ENCODE data around the gene ENSA. TPM values are rescaled to one million over a fixed set of nuclear protein-coding genes. Genes with fewer than 3 reads are reported as not detected.
A peak's percentile ranks its signal among the peaks of the same experiment; 100 is the strongest.
"Not testable (repeated sequence)": the region's sequence is repeated elsewhere in the genome, so short reads cannot be mapped to it uniquely, and the experiment has no call there.

ENSA gene
- total RNA-seq, 1 donor from 2014 or later = 112 TPM

DNA sequence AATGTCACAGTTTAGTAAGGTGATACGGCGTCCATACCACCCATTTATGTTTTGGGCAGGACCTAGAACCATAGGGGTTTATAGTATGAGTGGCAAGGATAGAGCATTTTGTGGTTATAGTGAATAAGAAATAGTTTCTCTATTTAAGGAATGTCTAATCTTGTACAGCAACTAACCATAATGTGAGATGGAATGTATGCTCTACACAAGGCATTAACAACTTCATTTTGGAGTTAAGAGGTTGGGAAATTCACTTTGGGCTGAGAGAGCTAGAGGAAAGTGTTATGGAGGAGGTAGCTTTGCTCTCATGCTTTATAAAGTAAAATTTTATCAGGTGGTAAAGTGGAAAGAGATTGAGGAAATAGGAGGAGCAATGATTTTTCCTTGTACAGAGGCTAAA lies 47.0 kb downstream of the ENSA start:
- FAIRE-seq (no peak), DNase-seq (ENCODE audit: low spot score in 2 of 2) (no peak)

DNA sequence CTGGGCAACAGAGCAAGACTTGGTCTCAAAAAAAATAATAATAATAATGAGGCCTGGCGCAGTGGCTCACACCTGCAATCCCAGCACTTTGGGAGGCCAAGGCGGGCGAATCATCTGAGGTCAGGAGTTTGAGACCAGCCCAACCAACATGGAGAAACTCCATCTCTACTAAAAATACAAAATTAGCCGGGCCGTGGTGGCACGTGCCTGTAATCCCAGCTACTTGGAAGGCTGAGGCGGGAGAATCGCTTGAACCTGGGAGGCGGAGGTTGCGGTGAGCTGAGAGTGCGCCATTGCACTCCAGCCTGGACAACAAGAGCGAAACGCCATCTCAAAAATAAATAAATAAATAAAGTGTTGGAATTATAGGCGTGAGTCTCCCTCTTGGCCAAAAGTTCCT lies 47.5 kb downstream of the ENSA start:
- not testable (repeated sequence) for FAIRE-seq; DNase-seq (ENCODE audit: low spot score in 2 of 2)

DNA sequence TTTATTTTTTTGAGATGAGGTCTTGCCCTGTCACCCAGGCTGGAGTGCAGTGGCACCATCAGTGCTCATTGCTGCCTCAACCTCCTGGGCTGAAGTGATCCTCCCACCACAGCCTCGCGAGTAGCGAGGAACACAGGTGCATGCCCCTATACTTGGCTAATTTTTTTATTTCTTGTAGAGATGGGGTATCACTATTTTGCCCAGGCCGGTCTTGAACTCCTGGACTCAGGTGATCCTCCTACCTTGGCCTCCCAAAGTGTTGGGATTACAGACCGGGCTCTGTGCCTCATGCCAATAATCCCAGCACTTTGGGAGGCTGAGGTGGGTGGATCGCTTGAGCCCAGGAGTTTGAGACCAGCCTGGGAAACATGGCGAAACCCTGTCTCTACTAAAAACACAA lies 48.0 kb downstream of the ENSA start:
- not testable (repeated sequence) for FAIRE-seq; DNase-seq (ENCODE audit: low spot score in 2 of 2)

DNA sequence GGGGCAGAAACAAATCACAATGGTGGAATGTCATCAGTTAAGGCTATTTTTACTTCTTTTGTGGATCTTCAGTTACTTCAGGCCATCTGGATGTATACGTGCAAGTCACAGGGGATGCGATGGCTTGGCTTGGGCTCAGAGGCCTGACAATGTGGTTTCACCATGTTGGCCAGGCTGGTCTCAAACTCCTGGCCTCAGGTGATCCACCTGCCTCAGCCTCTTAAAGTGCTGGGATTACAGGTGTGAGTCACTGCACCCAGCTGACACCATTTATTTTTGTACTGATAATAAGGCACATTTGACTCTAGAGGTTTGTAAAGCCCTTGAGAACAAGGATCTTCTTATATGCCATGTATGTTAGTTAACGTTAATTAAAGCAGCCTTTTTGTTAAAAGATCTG lies 48.4 kb downstream of the ENSA start:
- FAIRE-seq; DNase-seq (ENCODE audit: low spot score in 2 of 2): not testable (repeated sequence)

DNA sequence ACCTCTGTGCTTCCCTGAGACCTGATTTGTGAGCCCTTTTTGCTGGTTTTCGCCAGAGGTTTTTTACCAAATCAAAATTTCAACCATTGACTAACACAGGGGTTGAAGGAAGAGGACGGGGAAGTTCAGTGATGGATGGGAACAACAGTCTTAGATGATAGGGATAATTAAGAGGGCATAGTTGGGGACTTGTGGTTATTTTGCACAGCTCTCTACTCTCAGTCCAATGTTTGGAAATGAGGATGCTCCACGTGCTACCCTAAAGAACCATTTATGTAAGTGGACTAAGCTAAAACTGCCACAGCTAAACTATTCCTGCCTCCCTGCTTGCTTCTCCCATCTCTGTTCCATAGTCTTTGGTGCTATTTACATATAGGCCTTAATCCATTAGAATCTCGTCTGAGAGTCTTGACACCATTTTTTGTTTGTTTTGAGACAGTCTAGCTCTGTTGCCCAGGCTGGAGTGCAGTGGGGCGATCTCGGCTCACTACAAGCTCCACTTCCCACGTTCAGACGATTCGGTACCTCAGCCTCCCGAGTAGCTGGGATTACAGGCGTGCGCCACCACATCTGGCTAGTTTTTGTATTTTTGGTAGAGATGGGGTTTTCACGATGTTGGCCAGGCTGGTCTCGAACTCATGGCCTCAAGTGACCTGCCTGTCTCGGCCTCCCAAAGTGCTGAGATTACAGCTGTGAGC lies 49.3 kb downstream of the ENSA start:
- FAIRE-seq = no peak
- no peak for DNase-seq (ENCODE audit: low spot score in 2 of 2)

DNA sequence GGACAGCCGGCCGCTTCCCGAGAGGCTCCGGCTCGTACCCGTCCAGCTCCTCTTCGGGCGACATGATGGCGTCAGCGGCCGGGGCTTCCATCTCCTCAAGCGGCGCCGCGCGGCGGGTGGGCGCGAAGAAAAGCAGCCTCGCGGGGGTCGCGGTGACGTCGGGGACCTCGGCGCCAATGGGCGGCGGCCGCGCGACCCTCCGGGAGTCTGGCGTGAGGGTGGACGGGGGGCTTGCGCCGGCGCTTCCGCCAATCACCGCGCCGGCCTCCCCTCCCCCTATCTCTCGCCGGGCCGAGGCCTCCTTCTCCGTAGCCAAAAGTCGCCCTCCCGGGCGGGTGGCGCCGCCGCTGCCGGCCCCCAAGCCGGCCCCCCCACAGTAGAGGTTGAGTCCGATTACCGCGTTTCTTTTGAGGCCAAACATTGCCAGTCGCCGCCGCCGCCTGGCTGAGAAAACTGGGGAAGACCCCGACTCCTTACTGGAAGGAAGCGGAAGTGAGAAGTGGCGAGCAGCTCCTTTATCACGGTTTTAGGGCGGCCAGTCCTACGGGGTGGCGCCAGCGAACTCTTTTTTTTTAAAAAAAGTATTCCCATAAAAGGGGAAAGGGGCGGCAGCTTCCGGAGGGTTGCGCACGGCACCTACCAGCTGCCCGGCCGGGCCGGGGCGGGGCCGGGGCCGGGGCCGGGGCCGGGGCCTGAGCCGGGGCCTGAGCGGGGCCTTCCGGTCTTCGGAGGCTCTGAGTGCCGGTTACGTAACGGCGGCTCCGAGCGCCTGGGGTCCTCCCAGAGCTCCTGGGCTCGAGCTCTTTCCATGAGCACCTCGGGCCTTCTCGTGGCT lies 50.1 kb downstream of the ENSA start, which contains the start of gene MCL1:
TSS of gene MCL1 (minus strand) at position 501 of the 835 bp plus-strand sequence. CDS start at position 421, 80 bp downstream.
- no peak for FAIRE-seq
- DNase-seq (ENCODE audit: low spot score in 2 of 2) = peak; percentile 94 to 97

DNA sequence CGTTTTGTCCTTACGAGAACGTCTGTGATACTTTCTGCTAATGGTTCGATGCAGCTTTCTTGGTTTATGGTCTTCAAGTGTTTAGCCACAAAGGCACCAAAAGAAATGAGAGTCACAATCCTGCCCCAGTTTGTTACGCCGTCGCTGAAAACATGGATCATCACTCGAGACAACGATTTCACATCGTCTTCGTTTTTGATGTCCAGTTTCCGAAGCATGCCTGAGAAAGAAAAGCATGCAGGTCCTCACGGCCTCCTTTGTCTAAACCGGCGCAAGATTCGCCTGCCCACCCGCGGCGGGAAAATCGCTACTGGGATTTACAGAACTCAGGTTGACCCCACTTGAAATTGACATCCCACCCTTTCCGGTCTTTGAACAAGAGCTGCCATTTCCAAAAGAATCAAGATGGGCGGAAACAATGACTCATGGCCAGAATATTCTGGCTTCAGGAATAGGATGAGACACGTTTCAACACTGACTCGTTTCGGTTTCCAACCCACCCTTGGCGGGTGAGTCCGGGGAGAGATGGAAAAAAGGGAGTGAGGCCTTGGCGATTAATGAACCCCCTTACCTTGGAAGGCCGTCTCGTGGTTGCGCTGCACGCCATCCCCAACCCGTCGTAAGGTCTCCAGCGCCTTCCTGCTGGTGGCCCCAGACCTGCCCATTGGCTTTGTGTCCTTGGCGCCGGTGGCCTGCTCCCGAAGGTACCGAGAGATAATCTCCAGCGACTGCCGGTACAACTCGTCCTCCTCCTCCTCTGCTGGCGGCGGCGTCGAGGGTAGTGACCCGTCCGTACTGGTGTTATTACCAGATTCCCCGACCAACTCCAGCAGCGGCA lies 50.9 kb downstream of the ENSA start:
- FAIRE-seq = no peak
- peak in 1 of 2 donors; percentile 33 for DNase-seq (ENCODE audit: low spot score in 2 of 2)

- DNase-seq (ENCODE audit: low spot score in 2 of 2) (no peak), FAIRE-seq (no peak)
Observed at GRCh38 chr1:150577557-150578271, 51.7 kb downstream of the ENSA start.

- FAIRE-seq (no peak), DNase-seq (ENCODE audit: low spot score in 2 of 2) (no peak)
Observed at GRCh38 chr1:150576794-150577556, 52.4 kb downstream of the ENSA start.

DNA sequence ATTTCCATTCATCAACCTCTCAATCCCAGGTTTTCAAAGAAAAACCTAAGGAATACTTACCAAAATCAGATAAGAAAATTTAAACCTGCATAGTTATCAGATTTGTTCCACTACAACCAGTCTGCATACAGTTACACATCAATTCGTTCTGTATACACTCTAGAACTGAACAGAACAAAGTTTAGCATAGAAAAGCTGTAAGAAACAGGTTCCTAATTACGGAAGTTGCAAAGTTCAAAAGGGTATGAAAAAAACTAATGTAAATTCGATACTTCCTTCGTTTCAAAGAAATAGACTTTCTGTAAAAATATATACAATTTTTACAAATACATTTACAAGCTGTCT lies 53.1 kb downstream of the ENSA start:
- FAIRE-seq = no peak
- no peak for DNase-seq (ENCODE audit: low spot score in 2 of 2)

GRCh38 chr1:150575518-150576366 lies 53.7 kb downstream of the ENSA start:
- FAIRE-seq = no peak
- DNase-seq (ENCODE audit: low spot score in 2 of 2) = no peak

- DNase-seq (ENCODE audit: low spot score in 2 of 2) (no peak), FAIRE-seq (no peak)
Observed at GRCh38 chr1:150575072-150575489, 54.3 kb downstream of the ENSA start.

DNA sequence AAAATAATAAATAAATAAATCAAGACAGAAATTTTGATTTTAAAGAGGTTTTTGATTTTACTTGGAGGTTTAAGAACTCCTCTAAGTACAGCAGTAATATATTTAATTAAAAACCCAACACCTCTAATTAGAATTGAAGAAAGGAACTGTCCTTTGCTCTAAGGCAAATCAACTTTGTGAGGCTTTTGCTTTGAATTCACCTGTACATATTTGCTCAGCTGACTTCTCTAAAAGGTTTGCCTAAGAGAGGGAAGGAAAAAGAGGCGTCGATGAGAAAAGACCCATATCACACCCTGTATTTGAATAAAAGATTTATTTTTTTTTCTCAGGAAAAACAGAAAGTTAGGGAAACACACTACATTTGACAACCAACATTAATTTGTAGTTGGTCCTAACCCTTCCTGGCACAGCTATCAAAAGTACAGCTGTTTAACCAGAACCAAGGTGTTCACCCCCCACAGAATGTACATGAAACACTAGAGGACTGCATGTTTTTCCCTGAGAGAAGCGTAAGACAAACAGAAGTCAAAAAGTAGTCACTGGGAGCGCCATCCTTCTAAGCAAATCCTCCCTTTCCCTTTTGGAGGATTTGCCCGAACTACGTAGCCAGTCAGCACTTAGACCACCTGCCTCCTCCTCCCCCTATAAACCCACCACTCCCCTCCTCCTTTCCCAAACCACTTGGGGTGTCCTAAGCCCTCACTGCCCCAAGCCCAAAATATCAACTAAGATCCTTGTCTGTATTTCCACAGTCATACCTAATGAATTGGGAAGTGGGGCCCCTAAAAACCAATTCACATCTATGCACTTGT lies 54.9 kb downstream of the ENSA start:
- DNase-seq (ENCODE audit: low spot score in 2 of 2) = no peak
- no peak for FAIRE-seq

DNA sequence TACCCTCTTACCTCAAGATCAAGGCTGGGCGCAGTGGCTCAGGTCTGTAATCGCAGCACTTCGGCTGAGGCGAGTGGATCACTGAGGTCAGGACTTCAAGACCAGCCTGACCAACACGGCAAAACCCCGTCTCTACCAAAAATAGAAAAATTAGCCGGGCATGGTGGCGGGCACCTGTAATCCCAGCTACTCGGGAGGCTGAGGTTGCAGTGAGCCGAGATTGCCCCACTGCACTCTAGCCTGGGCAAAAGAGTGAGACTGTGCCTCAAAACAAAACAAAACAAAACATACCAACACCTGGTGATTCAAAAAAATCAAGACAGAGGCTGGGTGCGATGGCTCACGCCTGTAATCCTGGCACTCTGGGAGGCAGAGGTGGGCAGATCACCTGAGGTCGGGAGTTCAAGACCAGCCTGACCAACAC lies 55.8 kb downstream of the ENSA start:
- FAIRE-seq = not testable (repeated sequence)

DNA sequence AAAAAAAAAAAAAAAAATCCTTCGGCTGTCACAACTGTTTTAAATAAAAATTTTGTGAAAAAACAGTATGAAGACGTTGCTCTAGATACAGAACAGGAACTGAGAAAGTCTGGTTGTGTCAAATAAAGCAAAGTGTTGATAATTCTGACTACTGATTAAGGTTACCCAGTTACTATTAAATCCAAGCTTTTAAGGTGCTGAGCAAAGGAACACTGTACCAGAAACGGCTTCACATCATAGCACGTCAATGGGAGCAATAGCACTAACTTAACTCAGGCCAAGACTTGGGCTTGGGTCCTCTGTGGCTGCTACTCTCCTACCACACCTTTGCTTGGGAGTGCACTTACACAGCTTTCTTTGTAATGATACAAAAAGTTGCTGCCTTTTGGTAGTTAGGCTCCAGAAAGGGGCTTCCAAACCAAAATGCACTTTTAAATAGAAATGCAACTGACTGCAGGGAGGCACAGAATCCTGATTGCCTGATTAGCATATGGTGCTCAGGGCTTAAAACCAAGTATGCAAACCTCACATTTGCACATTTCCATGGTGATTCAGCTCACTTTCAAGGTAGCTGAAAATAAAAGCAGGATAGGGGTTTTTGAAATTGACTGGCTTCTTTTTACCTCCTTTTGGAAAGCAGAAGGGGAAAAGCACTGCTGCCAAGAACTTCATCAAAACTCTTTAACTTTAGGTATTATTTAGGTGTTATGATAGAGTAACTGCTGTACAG lies 56.3 kb downstream of the ENSA start:
- no peak for DNase-seq (ENCODE audit: low spot score in 2 of 2)
- no peak for FAIRE-seq

More for the DNA sequence above, 55.8 kb downstream of the ENSA start:
- not testable (repeated sequence) for DNase-seq (ENCODE audit: low spot score in 2 of 2)

Measured in frontal cortex (tissue), 4 donors.